ENCODE data around the gene SH2D3A. TPM values are rescaled to one million over a fixed set of nuclear protein-coding genes. Genes with fewer than 3 reads are reported as not detected.

SH2D3A gene
- total RNA-seq, 1 experiment from 2014 or later: 75.7 TPM

- POLR2A ChIA-PET: no interaction called here
- H3K4me1 ChIP-seq (ENCODE audit: control insufficient read depth in 1 of 2, insufficient read depth in 2 of 2, low read length in 2 of 2): peaks cover 2 to 15% of the 10 kb centered on the region in 2 experiments; a peak in 3 of 4 replicates
- H3K79me2 ChIP-seq (ENCODE audit: insufficient read depth, low read length): no peaks in the 10 kb centered on the region
- RAD21 ChIA-PET (ENCODE audit: low non-redundant PET in 1 of 2, low total read pairs in 2 of 2, uncharacterized antibody in 2 of 2, unreplicated experiment in 2 of 2): no interaction called here
- peak overlapping the region; percentile 29; the same call in 1 of the 2 replicates for H3K27ac ChIP-seq (ENCODE audit: low read depth, low read length)
- no peaks in the 10 kb centered on the region for H4K20me1 ChIP-seq (ENCODE audit: insufficient read depth)
- intact Hi-C loops (cut with micrococcal nuclease): no loop called here
- ATAC-seq (no peak), DNase-seq (ENCODE audit: low read depth, low spot score) (no peak)
- no peaks in the 10 kb centered on the region for H3K27me3 ChIP-seq (ENCODE audit: insufficient read depth, low read length)
- no TSS peak for BruUV-seq (replicated peaks)
- 0 out of 2 replicates have a peak overlapping the region, but pooled peaks have one; percentile 39 for H3K9ac ChIP-seq (ENCODE audit: low read length)
- TF ChIP-seq ELF1 (IDR thresholded peaks at IDR 0.05; ENCODE audit: borderline replicate concordance, low read depth): no peak
- TF ChIP-seq CBX3 (IDR thresholded peaks at IDR 0.05; ENCODE audit: low read depth): no peak
- TF ChIP-seq EZH2phosphoT487 (IDR thresholded peaks at IDR 0.05; ENCODE audit: borderline replicate concordance): no peak
- TF ChIP-seq EZH2 (IDR thresholded peaks at IDR 0.05): no peak
- no peak for TF ChIP-seq POLR2A (IDR thresholded peaks at IDR 0.05; ENCODE audit: borderline replicate concordance, extremely low read depth, insufficient read depth, insufficient read length)
- no peak for TF ChIP-seq SIN3A (IDR thresholded peaks at IDR 0.05; ENCODE audit: low read depth)
- TF ChIP-seq, protein P1, sequence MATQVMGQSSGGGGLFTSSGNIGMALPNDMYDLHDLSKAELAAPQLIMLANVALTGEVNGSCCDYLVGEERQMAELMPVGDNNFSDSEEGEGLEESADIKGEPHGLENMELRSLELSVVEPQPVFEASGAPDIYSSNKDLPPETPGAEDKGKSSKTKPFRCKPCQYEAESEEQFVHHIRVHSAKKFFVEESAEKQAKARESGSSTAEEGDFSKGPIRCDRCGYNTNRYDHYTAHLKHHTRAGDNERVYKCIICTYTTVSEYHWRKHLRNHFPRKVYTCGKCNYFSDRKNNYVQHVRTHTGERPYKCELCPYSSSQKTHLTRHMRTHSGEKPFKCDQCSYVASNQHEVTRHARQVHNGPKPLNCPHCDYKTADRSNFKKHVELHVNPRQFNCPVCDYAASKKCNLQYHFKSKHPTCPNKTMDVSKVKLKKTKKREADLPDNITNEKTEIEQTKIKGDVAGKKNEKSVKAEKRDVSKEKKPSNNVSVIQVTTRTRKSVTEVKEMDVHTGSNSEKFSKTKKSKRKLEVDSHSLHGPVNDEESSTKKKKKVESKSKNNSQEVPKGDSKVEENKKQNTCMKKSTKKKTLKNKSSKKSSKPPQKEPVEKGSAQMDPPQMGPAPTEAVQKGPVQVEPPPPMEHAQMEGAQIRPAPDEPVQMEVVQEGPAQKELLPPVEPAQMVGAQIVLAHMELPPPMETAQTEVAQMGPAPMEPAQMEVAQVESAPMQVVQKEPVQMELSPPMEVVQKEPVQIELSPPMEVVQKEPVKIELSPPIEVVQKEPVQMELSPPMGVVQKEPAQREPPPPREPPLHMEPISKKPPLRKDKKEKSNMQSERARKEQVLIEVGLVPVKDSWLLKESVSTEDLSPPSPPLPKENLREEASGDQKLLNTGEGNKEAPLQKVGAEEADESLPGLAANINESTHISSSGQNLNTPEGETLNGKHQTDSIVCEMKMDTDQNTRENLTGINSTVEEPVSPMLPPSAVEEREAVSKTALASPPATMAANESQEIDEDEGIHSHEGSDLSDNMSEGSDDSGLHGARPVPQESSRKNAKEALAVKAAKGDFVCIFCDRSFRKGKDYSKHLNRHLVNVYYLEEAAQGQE (IDR thresholded peaks at IDR 0.05; ENCODE audit: low read depth): no peak
- TF ChIP-seq TCF7L2 (IDR thresholded peaks at IDR 0.05; ENCODE audit: borderline replicate concordance, extremely low read depth, insufficient read depth, insufficient read length): no peak
- TF ChIP-seq SRF (IDR thresholded peaks at IDR 0.05; ENCODE audit: low read depth): no peak
- TF ChIP-seq MAX (IDR thresholded peaks at IDR 0.05): no peak
- no peak for TF ChIP-seq SP1 (IDR thresholded peaks at IDR 0.05; ENCODE audit: low read depth)
- TF ChIP-seq RAD21 (IDR thresholded peaks at IDR 0.05; ENCODE audit: low read depth): no peak
- TF ChIP-seq JUND (IDR thresholded peaks at IDR 0.05): no peak
- TF ChIP-seq FOSL1 (IDR thresholded peaks at IDR 0.05; ENCODE audit: low read depth): no peak
- TF ChIP-seq ATF3 (IDR thresholded peaks at IDR 0.05): no peak
- H3K9me3 ChIP-seq (ENCODE audit: control insufficient read depth in 1 of 2, insufficient read depth in 1 of 2, low read depth in 1 of 2, low read length in 2 of 2): no peaks in the 10 kb centered on the region
- H2AFZ ChIP-seq (ENCODE audit: low read depth, low read length, poor library complexity, severe bottlenecking): no peak overlapping the region
- CTCF ChIA-PET: no interaction called here
- H3K36me3 ChIP-seq (ENCODE audit: control insufficient read depth in 1 of 2, insufficient read depth in 2 of 2, low read length in 2 of 2): no peaks in the 10 kb centered on the region; a peak in 2 of 4 replicates
- H3K4me3 ChIP-seq (replicated peaks in 1 of 2; ENCODE audit: low read depth in 1 of 2, low read length in 2 of 2): peak overlapping the region; percentile 22 to 30; a peak in 3 of 4 replicates
- H3K4me2 ChIP-seq (ENCODE audit: low read length): peak overlapping the region; percentile 59
- H3K9me2 ChIP-seq (ENCODE audit: insufficient read depth): no peaks in the 10 kb centered on the region
Observed at GRCh38 chr19:6729573-6730152, 37.6 kb downstream of the SH2D3A start.

Measured in HCT116 (cell line).